GM18499 (cell line): ENCODE measurements around the gene SRRT.
"Not testable (repeated sequence)": the region's sequence is repeated elsewhere in the genome, so short reads cannot be mapped to it uniquely, and the experiment has no call there.

Experiments
- ATAC-seq: cut with Tn5 transposase; IDR thresholded peaks from one replicate; pipeline ENCODE4 v1.9.1; 2021; ENCODE audit warnings: moderate number of reproducible peaks; ENCODE audit not compliant: insufficient read depth, unreplicated experiment

SRRT gene

GRCh38 chr7:100854146-100854895 lies 20.6 kb upstream of the SRRT start:
- ATAC-seq: no peak

- ATAC-seq: not testable (repeated sequence)
Observed at GRCh38 chr7:100854899-100855298, 20.0 kb upstream of the SRRT start.

GRCh38 chr7:100855515-100855914 lies 19.4 kb upstream of the SRRT start:
- no peak for ATAC-seq

- ATAC-seq: no peak
Observed at GRCh38 chr7:100856871-100857282, 18.0 kb upstream of the SRRT start.

GRCh38 chr7:100859856-100860255 lies 15.0 kb upstream of the SRRT start:
- ATAC-seq: no peak

- no peak for ATAC-seq
Observed at GRCh38 chr7:100860702-100861615, 13.9 kb upstream of the SRRT start.

GRCh38 chr7:100861616-100861985 lies 13.3 kb upstream of the SRRT start:
- no peak for ATAC-seq

- ATAC-seq: no peak
Observed at GRCh38 chr7:100863406-100863950, 11.4 kb upstream of the SRRT start.

GRCh38 chr7:100864263-100864845 lies 10.5 kb upstream of the SRRT start:
- ATAC-seq: no peak

- no peak for ATAC-seq
Observed at GRCh38 chr7:100865372-100865911, 9.5 kb upstream of the SRRT start.

- ATAC-seq: no peak
Observed at GRCh38 chr7:100865938-100866728, 8.8 kb upstream of the SRRT start.

- no peak for ATAC-seq
Observed at GRCh38 chr7:100866729-100867039, 8.2 kb upstream of the SRRT start.

- ATAC-seq: no peak
Observed at GRCh38 chr7:100867040-100867775, 7.7 kb upstream of the SRRT start, which contains the start of gene TRIP6. TRIP6 (plus strand) TSS chr7:100867387; CDS start chr7:100867498, 111 bp downstream.

- no peak for ATAC-seq
Observed at GRCh38 chr7:100867776-100868485, 7.0 kb upstream of the SRRT start.

GRCh38 chr7:100873599-100874299 lies 1.2 kb upstream of the SRRT start:
- no peak for ATAC-seq

- ATAC-seq: no peak
Observed at GRCh38 chr7:100874300-100874576, 665 bp upstream of the SRRT start.

GRCh38 chr7:100875356-100875751 lies 451 bp downstream of the SRRT start:
- no peak for ATAC-seq

GRCh38 chr7:100878013-100878412 lies 3.1 kb downstream of the SRRT start:
- ATAC-seq: no peak
